Mesodermal cell (in vitro differentiated cells): ENCODE measurements around the gene PCK2.

Source experiments
- H3K27ac ChIP-seq: 2 replicates; pipeline ENCODE4 v1.7.0; 2013; ENCODE audit warnings: mild to moderate bottlenecking, low read depth, low read length, moderate library complexity; ENCODE audit not compliant: severe bottlenecking
- H3K36me3 ChIP-seq: 2 replicates; pipeline ENCODE4 v1.7.1; 2013; ENCODE audit warnings: mild to moderate bottlenecking, low read length, moderate library complexity; ENCODE audit not compliant: control insufficient read depth, insufficient read depth
- H3K4me1 ChIP-seq: one replicate; pipeline ENCODE4 v1.7.1; 2013; ENCODE audit warnings: mild to moderate bottlenecking, low read length; ENCODE audit not compliant: insufficient read depth, control insufficient read depth, poor library complexity, severe bottlenecking
- H3K4me3 ChIP-seq: 2 replicates; pipeline ENCODE4 v1.7.0; 2013; ENCODE audit warnings: low read length, control low read depth, mild to moderate bottlenecking; ENCODE audit not compliant: insufficient read depth, poor library complexity, severe bottlenecking; ENCODE audit errors: extremely low read depth
- H3K9me3 ChIP-seq: 2 replicates; pipeline ENCODE4 v1.7.1; 2013; ENCODE audit warnings: mild to moderate bottlenecking, low read length, moderate library complexity; ENCODE audit not compliant: control insufficient read depth
- WGBS, 2 experiments: methylation state at CpG; one replicate each; pipeline ENCODE4 v1.1.5; 2013; ENCODE audit warnings: missing lambda C conversion rate in 2 of 2; ENCODE audit not compliant: insufficient coverage in 2 of 2; 5-methylcytosine and 5-hydroxymethylcytosine counted together

Gene PCK2

GRCh38 chr14:24110523-24110922 is 16.4 kb downstream of the PCK2 start:
- Histone ChIP-seq H3K9me3 (no peaks in the 10 kb centered on the region), H3K27ac (no peak overlapping the region), H3K4me1 (no peaks in the 10 kb centered on the region), H3K4me3 (no peak overlapping the region), H3K36me3 (no peaks in the 10 kb centered on the region)
- WGBS, 2 experiments = no CpG with 5 or more reads among the region's 1 CpG

GRCh38 chr14:24113379-24113800 is 19.3 kb downstream of the PCK2 start:
- WGBS, 2 experiments = 12 to 13% methylated on average over 5 to 12 of the region's 15 CpGs
- Histone ChIP-seq H3K4me1 (peaks cover 5% of the 10 kb centered on the region), H3K4me3 (peak overlapping the region; percentile 80), H3K27ac (peak overlapping the region; percentile 97), H3K36me3 (peaks cover 14% of the 10 kb centered on the region), H3K9me3 (no peaks in the 10 kb centered on the region)

GRCh38 chr14:24113801-24114531 is 19.9 kb downstream of the PCK2 start:
- 0 to 1% methylated on average over 39 to 41 of the region's 42 CpGs for WGBS, 2 experiments

GRCh38 chr14:24114532-24115421 is 20.7 kb downstream of the PCK2 start, which contains the start of the genes DCAF11 and NRL:
DCAF11 (plus strand) TSS chr14:24114777; CDS start chr14:24115595, 818 bp downstream.
NRL (minus strand) TSS chr14:24114949; CDS start chr14:24082848, 32,101 bp downstream.
- peak within 1 kb of the TSS; percentile 97 for H3K27ac ChIP-seq
- H3K4me3 ChIP-seq = peak within 1 kb of the TSS; percentile 80
- WGBS, 2 experiments = 0% methylated on average over 28 to 51 of the region's 65 CpGs
- H3K9me3 ChIP-seq = no peaks in the 10 kb centered on the region
- peaks cover 28% of the 10 kb centered on the region for H3K36me3 ChIP-seq
- peaks cover 5% of the 10 kb centered on the region for H3K4me1 ChIP-seq

More at GRCh38 chr14:24113801-24114531, 19.9 kb downstream of the PCK2 start:
- peak overlapping the region; percentile 80 for H3K4me3 ChIP-seq
- peak overlapping the region; percentile 97 for H3K27ac ChIP-seq
- H3K9me3 ChIP-seq = no peaks in the 10 kb centered on the region
- peaks cover 5% of the 10 kb centered on the region for H3K4me1 ChIP-seq
- peaks cover 19% of the 10 kb centered on the region for H3K36me3 ChIP-seq

- H3K9me3 ChIP-seq = no peaks in the 10 kb centered on the region
- peak overlapping the region; percentile 80 for H3K4me3 ChIP-seq
- WGBS, 2 experiments = 8 to 12% methylated on average over 13 to 14 of the region's 14 CpGs
- H3K4me1 ChIP-seq = peaks cover 5% of the 10 kb centered on the region
- H3K36me3 ChIP-seq = peaks cover 30% of the 10 kb centered on the region
- peak overlapping the region; percentile 97 for H3K27ac ChIP-seq
These were observed 21.5 kb downstream of the PCK2 start for GRCh38 chr14:24115422-24116127.

- peak overlapping the region; percentile 80 for H3K4me3 ChIP-seq
- WGBS, 2 experiments = 90 to 94% methylated on average over 3 of the region's 6 CpGs
These were observed 22.2 kb downstream of the PCK2 start for GRCh38 chr14:24116128-24116814.

GRCh38 chr14:24117179-24117578 is 23.1 kb downstream of the PCK2 start:
- 87 to 94% methylated on average over 4 to 5 of the region's 6 CpGs for WGBS, 2 experiments
- Histone ChIP-seq H3K36me3 (peaks cover 38% of the 10 kb centered on the region), H3K9me3 (no peaks in the 10 kb centered on the region), H3K27ac (no peak overlapping the region), H3K4me3 (no peak overlapping the region), H3K4me1 (peaks cover 5% of the 10 kb centered on the region)

More at GRCh38 chr14:24116128-24116814, 22.2 kb downstream of the PCK2 start:
- Histone ChIP-seq H3K36me3 (peaks cover 37% of the 10 kb centered on the region), H3K27ac (no peak overlapping the region), H3K4me1 (peaks cover 5% of the 10 kb centered on the region), H3K9me3 (no peaks in the 10 kb centered on the region)

- Histone ChIP-seq H3K4me1 (peaks cover 5% of the 10 kb centered on the region), H3K36me3 (peaks cover 41% of the 10 kb centered on the region), H3K27ac (no peak overlapping the region), H3K9me3 (no peaks in the 10 kb centered on the region), H3K4me3 (no peak overlapping the region)
- WGBS, 2 experiments = 93 to 97% methylated on average over 5 to 6 of the region's 6 CpGs
These were observed 25.6 kb downstream of the PCK2 start for GRCh38 chr14:24119691-24120090.

GRCh38 chr14:24121210-24121609 is 27.1 kb downstream of the PCK2 start:
- 92 to 100% methylated on average over 2 to 4 of the region's 8 CpGs for WGBS, 2 experiments

GRCh38 chr14:24122416-24122815 is 28.3 kb downstream of the PCK2 start:
- no CpG with 5 or more reads among the region's 4 CpGs for WGBS, 2 experiments
- no peak overlapping the region for H3K27ac ChIP-seq
- H3K4me1 ChIP-seq = no peaks in the 10 kb centered on the region
- H3K36me3 ChIP-seq = peaks cover 37% of the 10 kb centered on the region
- H3K4me3 ChIP-seq = no peak overlapping the region
- no peaks in the 10 kb centered on the region for H3K9me3 ChIP-seq

More at GRCh38 chr14:24121210-24121609, 27.1 kb downstream of the PCK2 start:
- Histone ChIP-seq H3K9me3 (no peaks in the 10 kb centered on the region), H3K27ac (no peak overlapping the region), H3K4me1 (no peaks in the 10 kb centered on the region), H3K4me3 (no peak overlapping the region), H3K36me3 (peaks cover 41% of the 10 kb centered on the region)
